Activated T-helper 1 cell treated with anti-CD3 and anti-CD28 coated beads, Interleukin-12 subunit alpha, Interleukin-12 subunit beta, Interleukin-2, Interleukin-4 antibody, amounts not matched to agents 30 ng/mL and 10 ng/mL and 1 ng/mL, durations not matched to agents 14 hours and 24 hours and 36 hours (primary cell): ENCODE measurements around the gene MOV10L1. TPM values are rescaled to one million over a fixed set of nuclear protein-coding genes. Genes with fewer than 3 reads are reported as not detected.
"Not testable (repeated sequence)": the region's sequence is repeated elsewhere in the genome, so short reads cannot be mapped to it uniquely, and the experiment has no call there.

Experiments used
- DNase-seq: peaks from one replicate; pipeline ENCODE4 v3.0.0; 2021; ENCODE audit warnings: low spot score
- H3K27ac Mint-ChIP-seq: one replicate; pipeline ENCODE4 v1.8.0; 2021; ENCODE audit warnings: mild to moderate bottlenecking, mixed read lengths
- H3K27me3 Mint-ChIP-seq: one replicate; pipeline ENCODE4 v1.8.0; 2022; ENCODE audit warnings: mild to moderate bottlenecking, moderate library complexity, mixed read lengths; ENCODE audit not compliant: insufficient read depth
- H3K36me3 Mint-ChIP-seq: one replicate; pipeline ENCODE4 v1.8.0; 2021; ENCODE audit warnings: low read depth, mixed read lengths
- H3K4me1 Mint-ChIP-seq: one replicate; pipeline ENCODE4 v1.8.0; 2021; ENCODE audit warnings: low read depth, mixed read lengths
- H3K4me3 Mint-ChIP-seq: one replicate; pipeline ENCODE4 v1.8.0; 2021; ENCODE audit warnings: mild to moderate bottlenecking, moderate library complexity, mixed read lengths
- H3K9me3 Mint-ChIP-seq: one replicate; pipeline ENCODE4 v1.8.0; 2021; ENCODE audit warnings: mixed read lengths
- intact Hi-C: fragments of 100-400 bp; cut with micrococcal nuclease; formaldehyde crosslinking; loops from one replicate; pipeline ENCODE4 v1.15.1; 2024
- total RNA-seq: library from RNA; stranded (reverse); gene quantifications from 2 replicates; pipeline ENCODE4 v1.2.3, GENCODE V29; 2022

MOV10L1 gene
- total RNA-seq, 1 donor from 2014 or later, result not detected

GRCh38 chr22:50160947-50161346 is 71.1 kb downstream of the MOV10L1 start:
- Mint-ChIP-seq H3K36me3 (no peaks in the 10 kb centered on the region), H3K27me3 (peaks cover 21% of the 10 kb centered on the region), H3K4me1 (no peaks in the 10 kb centered on the region), H3K9me3 (no peaks in the 10 kb centered on the region), H3K27ac (no peak overlapping the region), H3K4me3 (no peak overlapping the region)
- DNase-seq, result no peak
- intact Hi-C loops, result no loop called here

GRCh38 chr22:50161508-50162390 is 71.9 kb downstream of the MOV10L1 start:
- Mint-ChIP-seq H3K4me1 (no peaks in the 10 kb centered on the region), H3K36me3 (no peaks in the 10 kb centered on the region), H3K27me3 (peaks cover 21% of the 10 kb centered on the region), H3K27ac (no peak overlapping the region), H3K4me3 (no peak overlapping the region), H3K9me3 (no peaks in the 10 kb centered on the region)
- intact Hi-C loops, result no loop called here
- no peak for DNase-seq

- Mint-ChIP-seq H3K27me3 (peaks cover 21% of the 10 kb centered on the region), H3K36me3 (no peaks in the 10 kb centered on the region), H3K4me1 (no peaks in the 10 kb centered on the region), H3K9me3 (no peaks in the 10 kb centered on the region), H3K27ac (no peak overlapping the region), H3K4me3 (no peak overlapping the region)
- intact Hi-C loops, result no loop called here
- DNase-seq, result no peak
Observed at GRCh38 chr22:50162391-50162956, 72.7 kb downstream of the MOV10L1 start.

- no peaks in the 10 kb centered on the region for H3K36me3 Mint-ChIP-seq
- no peaks in the 10 kb centered on the region for H3K9me3 Mint-ChIP-seq
- H3K4me3 Mint-ChIP-seq, result no peak overlapping the region
- H3K4me1 Mint-ChIP-seq, result no peaks in the 10 kb centered on the region
- intact Hi-C loops, result no loop called here
- peaks cover 26% of the 10 kb centered on the region for H3K27me3 Mint-ChIP-seq
- no peak for DNase-seq
- no peak overlapping the region for H3K27ac Mint-ChIP-seq
Observed at GRCh38 chr22:50165436-50166123, 75.8 kb downstream of the MOV10L1 start.

- no peak for DNase-seq
- Mint-ChIP-seq H3K27me3 (peaks cover 37% of the 10 kb centered on the region), H3K27ac (peak overlapping the region; percentile 20), H3K4me1 (no peaks in the 10 kb centered on the region), H3K9me3 (no peaks in the 10 kb centered on the region), H3K36me3 (no peaks in the 10 kb centered on the region), H3K4me3 (peak overlapping the region; percentile 55)
- intact Hi-C loops, result no loop called here
Observed at GRCh38 chr22:50167689-50168489, 78.1 kb downstream of the MOV10L1 start.

- Mint-ChIP-seq H3K27ac (peak overlapping the region; percentile 68), H3K4me3 (peak overlapping the region; percentile 75), H3K27me3 (peaks cover 39% of the 10 kb centered on the region)
- H3K36me3 Mint-ChIP-seq, H3K4me1 Mint-ChIP-seq, DNase-seq, intact Hi-C loops, H3K9me3 Mint-ChIP-seq: not testable (repeated sequence)
Observed at GRCh38 chr22:50168490-50169180, 78.8 kb downstream of the MOV10L1 start.

GRCh38 chr22:50169181-50169759 is 79.5 kb downstream of the MOV10L1 start:
- Mint-ChIP-seq H3K4me3 (peak overlapping the region; percentile 75), H3K9me3 (no peaks in the 10 kb centered on the region), H3K4me1 (no peaks in the 10 kb centered on the region), H3K27me3 (peaks cover 39% of the 10 kb centered on the region), H3K27ac (peak overlapping the region; percentile 61), H3K36me3 (no peaks in the 10 kb centered on the region)
- DNase-seq, result no peak
- intact Hi-C loops, result no loop called here

GRCh38 chr22:50169774-50170341 is 80.1 kb downstream of the MOV10L1 start:
- intact Hi-C loops, result loop anchor here (2.0 kb wide), 1 partner anchor 15 kb away; the partner anchor contains the start of gene TRABD
- Mint-ChIP-seq H3K27ac (no peak overlapping the region), H3K4me3 (peak overlapping the region; percentile 54), H3K36me3 (no peaks in the 10 kb centered on the region), H3K4me1 (no peaks in the 10 kb centered on the region), H3K9me3 (no peaks in the 10 kb centered on the region), H3K27me3 (peaks cover 39% of the 10 kb centered on the region)
- peak; percentile 33 for DNase-seq

GRCh38 chr22:50170453-50171318 is 80.9 kb downstream of the MOV10L1 start, which contains the start of gene PANX2:
Gene PANX2 (plus strand): TSS chr22:50170731. CDS start chr22:50170731, 0 bp downstream.
- Mint-ChIP-seq H3K4me1 (no peaks in the 10 kb centered on the region), H3K27ac (peak within 1 kb of the TSS; percentile 55)
- intact Hi-C loops, result loop anchor here (2.0 kb wide), 1 partner anchor 14 kb away; the partner anchor contains the start of gene TRABD

GRCh38 chr22:50171319-50171964 is 81.6 kb downstream of the MOV10L1 start:
- Mint-ChIP-seq H3K27me3 (peaks cover 37% of the 10 kb centered on the region), H3K36me3 (no peaks in the 10 kb centered on the region), H3K4me3 (peak overlapping the region; percentile 73), H3K27ac (peak overlapping the region; percentile 55), H3K9me3 (no peaks in the 10 kb centered on the region), H3K4me1 (no peaks in the 10 kb centered on the region)
- intact Hi-C loops, result loop anchor here (2.0 kb wide), 1 partner anchor 13 kb away; the partner anchor contains the start of gene TRABD
- no peak for DNase-seq

More at GRCh38 chr22:50170453-50171318, 80.9 kb downstream of the MOV10L1 start, which contains the start of gene PANX2:
- H3K4me3 Mint-ChIP-seq, result peak within 1 kb of the TSS; percentile 73
- no peaks in the 10 kb centered on the region for H3K36me3 Mint-ChIP-seq
- no peak for DNase-seq
- no peaks in the 10 kb centered on the region for H3K9me3 Mint-ChIP-seq
- peaks cover 37% of the 10 kb centered on the region for H3K27me3 Mint-ChIP-seq
